Gastrocnemius medialis (tissue), 4 donors: ENCODE data around the gene HACD2. TPM values are rescaled to one million over a fixed set of nuclear protein-coding genes. Genes with fewer than 3 reads are reported as not detected.

Source experiments
- ATAC-seq, 2 donors: fragments of 150-250 bp; one replicate each; pipeline ENCODE4 v1.9.1; 2016
- DNase-seq, 2 donors: peaks; one replicate each; pipeline ENCODE4 v3.0.0-alpha.2; 2019
- H3K27ac ChIP-seq, 4 donors: fragments of 200-600 bp; sonication (generic); 1 replicate in 1 of 4; 2 replicates in 3 of 4; pipeline ENCODE4 v1.5.1; 2016 to 2018; ENCODE audit warnings: mild to moderate bottlenecking in 2 of 4, moderate library complexity in 1 of 4
- H3K27me3 ChIP-seq, 3 donors: fragments of 200-600 bp; sonication (generic) in 2 of 3; 1 replicate in 1 of 3; 2 replicates in 2 of 3; pipeline versions ENCODE4 v1.5.1 to v1.6.0; 2016 to 2019; ENCODE audit warnings: mild to moderate bottlenecking in 1 of 3, moderate library complexity in 1 of 3
- H3K36me3 ChIP-seq, 2 donors: fragments of 200-600 bp; sonication (generic) in 1 of 2; one replicate each; pipeline ENCODE4 v1.5.1; 2017 to 2018
- H3K4me1 ChIP-seq, 2 donors: fragments of 200-600 bp; sonication (generic) in 1 of 2; one replicate each; pipeline ENCODE4 v1.5.1; 2016 to 2017; ENCODE audit warnings: mild to moderate bottlenecking in 2 of 2
- H3K4me3 ChIP-seq, 4 donors: fragments of 200-600 bp; sonication (generic) in 3 of 4; 1 replicate in 1 of 4; 2 replicates in 3 of 4; pipeline ENCODE4 v1.5.1; 2016 to 2019; ENCODE audit warnings: mild to moderate bottlenecking in 2 of 4
- H3K9me3 ChIP-seq, 3 donors: fragments of 200-600 bp; sonication (generic) in 2 of 3; 1 replicate in 1 of 3; 2 replicates in 2 of 3; pipeline ENCODE4 v1.5.1; 2016 to 2019
- CTCF ChIP-seq, 5 experiments: fragments of 450-650 bp in 3 of 5; fragments of 200-600 bp in 2 of 5; sonication (generic) in 2 of 5; IDR thresholded peaks in 4 of 5; conservative IDR thresholded peaks in 1 of 5; 1 replicate in 4 of 5; 2 replicates in 1 of 5; pipeline ENCODE4 v1.5.1; 2016 to 2019; ENCODE audit warnings: antibody characterized with exemption in 5 of 5, mild to moderate bottlenecking in 3 of 5, moderate library complexity in 3 of 5
- POLR2A ChIP-seq, 2 donors: fragments of 450-650 bp; IDR thresholded peaks; one replicate each; pipeline ENCODE4 v1.6.1; 2017; ENCODE audit warnings: antibody characterized with exemption in 2 of 2, mild to moderate bottlenecking in 2 of 2, moderate library complexity in 2 of 2
- in situ Hi-C, 4 donors: fragments of 200-750 bp; cut with MboI; loops; one replicate each; pipeline versions ENCODE4 v1.15.0 to v1.8.0; 2017; ENCODE audit warnings: low sequenced_read_pairs in 4 of 4
- intact Hi-C: fragments of 100-400 bp; cut with DNase I; formaldehyde crosslinking; loops from one replicate; pipeline ENCODE4 v1.15.1; 2023; ENCODE audit warnings: low total_unique reads
- total RNA-seq, 4 donors: library from RNA; depleted of rRNA; stranded (reverse); fragments of >200 nt; gene quantifications; one replicate each; pipeline versions ENCODE4 v1.1.0 to v1.2.3, GENCODE V29; 2016

The HACD2 gene
- total RNA-seq, 4 donors from 2014 or later: 3.9 to 19.8 (median 6.7) TPM

DNA sequence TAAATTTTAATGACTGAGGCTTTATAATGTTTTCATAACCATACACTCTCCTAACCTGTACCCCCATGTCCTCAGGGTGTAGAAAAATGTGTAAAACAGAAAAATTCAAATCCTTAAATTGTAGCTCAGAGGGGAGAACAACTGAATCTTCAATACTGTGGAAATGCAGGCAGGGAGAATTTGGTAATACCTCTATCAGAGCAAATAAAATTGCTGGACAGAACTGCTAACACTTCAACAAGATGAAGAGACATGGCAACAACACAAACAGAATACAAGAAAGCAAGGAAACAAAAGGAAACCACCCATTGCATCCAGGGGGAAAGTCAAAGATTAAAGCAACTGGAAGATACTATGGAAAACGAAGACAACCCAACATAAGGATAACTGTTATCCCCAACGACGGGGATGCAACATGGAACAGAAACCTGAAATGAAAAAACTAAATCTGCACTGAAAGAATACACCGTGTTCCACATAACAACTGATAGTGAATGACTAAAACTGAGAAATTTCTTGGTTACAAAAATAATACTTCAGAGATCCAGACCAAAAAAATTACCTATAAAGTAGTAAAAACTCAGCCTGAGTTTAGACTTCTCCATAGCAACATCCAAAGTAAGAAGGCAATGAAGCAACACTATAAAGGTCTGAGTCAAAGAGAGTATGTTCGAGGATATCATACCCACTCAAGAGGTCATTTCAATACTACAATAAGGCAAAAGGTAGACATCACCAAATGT is 48.5 kb downstream of the HACD2 start:
- H3K4me1 ChIP-seq: no peaks in the 10 kb centered on the region
- H3K9me3 ChIP-seq: no peaks in the 10 kb centered on the region
- no peak overlapping the region for H3K4me3 ChIP-seq
- intact Hi-C loops: no loop called here
- H3K36me3 ChIP-seq: no peaks in the 10 kb centered on the region
- H3K27ac ChIP-seq: no peak overlapping the region
- ATAC-seq: no peak
- no peaks in the 10 kb centered on the region for H3K27me3 ChIP-seq
- in situ Hi-C loops: no loop called here
- no peak for DNase-seq
- no peak for TF ChIP-seq POLR2A (IDR thresholded peaks at IDR 0.05)

- Histone ChIP-seq H3K27ac (no peak overlapping the region), H3K27me3 (no peaks in the 10 kb centered on the region), H3K9me3 (no peaks in the 10 kb centered on the region), H3K4me1 (no peaks in the 10 kb centered on the region), H3K4me3 (no peak overlapping the region), H3K36me3 (no peaks in the 10 kb centered on the region)
- in situ Hi-C loops (no loop called here), intact Hi-C loops (no loop called here)
- DNase-seq (no peak), ATAC-seq (no peak)
- TF ChIP-seq POLR2A (IDR thresholded peaks at IDR 0.05): no peak
- no peak for TF ChIP-seq CTCF (IDR thresholded peaks at IDR 0.05 in 4 of 5, conservative IDR thresholded peaks at IDR 0.05 in 1 of 5)
These were observed 49.3 kb downstream of the HACD2 start for GRCh38 chr3:123535580-123535979.

DNA sequence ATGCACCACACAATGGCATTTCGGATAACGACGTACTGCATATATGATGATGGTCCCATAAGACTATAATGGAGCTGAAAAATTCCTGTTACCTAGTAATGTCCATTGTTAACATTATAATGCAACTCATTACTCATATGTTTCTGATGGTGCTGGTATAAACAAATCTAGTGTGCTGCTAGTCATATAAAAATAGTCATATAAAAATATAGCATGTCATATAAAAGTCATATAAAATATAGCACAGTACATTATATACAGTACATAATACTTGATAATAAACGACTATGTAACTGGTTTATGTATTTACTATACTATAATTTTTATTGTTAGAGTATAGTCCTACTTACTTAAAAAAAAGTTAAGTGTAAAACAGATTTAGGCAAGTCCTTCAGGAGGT is 50.6 kb downstream of the HACD2 start:
- no peaks in the 10 kb centered on the region for H3K4me1 ChIP-seq

DNA sequence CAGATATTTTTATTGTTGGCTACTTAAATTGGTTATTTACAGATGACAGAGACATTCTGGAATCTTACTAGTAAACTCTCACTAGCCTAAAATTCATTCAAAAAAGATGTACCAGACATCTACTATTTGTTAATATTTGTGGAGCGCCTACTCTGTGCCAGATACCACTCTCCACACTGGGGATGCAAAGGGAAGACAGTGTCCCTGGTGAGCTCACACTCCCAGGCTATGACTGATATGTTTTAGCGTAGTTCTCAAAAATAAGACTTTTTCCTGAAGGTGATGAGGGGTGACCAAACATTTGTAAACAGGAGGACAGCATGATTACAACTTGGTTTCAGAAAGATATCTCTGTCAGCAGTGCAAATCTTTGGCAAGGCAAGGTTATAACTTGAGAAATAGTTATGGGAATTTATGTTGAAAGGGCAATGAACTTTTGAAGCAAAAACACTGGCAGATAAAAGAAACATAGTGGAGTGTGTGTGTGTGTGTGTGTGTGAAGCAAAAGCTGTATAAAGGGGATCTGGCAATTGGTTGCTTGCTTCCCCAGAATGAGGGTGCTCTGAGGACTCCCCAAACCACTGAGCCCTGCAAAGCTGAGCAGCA is 51.2 kb downstream of the HACD2 start:
- Histone ChIP-seq H3K36me3 (no peaks in the 10 kb centered on the region), H3K4me1 (no peaks in the 10 kb centered on the region), H3K9me3 (no peaks in the 10 kb centered on the region), H3K27me3 (no peaks in the 10 kb centered on the region), H3K4me3 (no peak overlapping the region), H3K27ac (no peak overlapping the region)
- ATAC-seq (no peak), DNase-seq (no peak)
- in situ Hi-C loops (no loop called here), intact Hi-C loops (no loop called here)
- TF ChIP-seq CTCF (IDR thresholded peaks at IDR 0.05 in 4 of 5, conservative IDR thresholded peaks at IDR 0.05 in 1 of 5) (no peak), POLR2A (IDR thresholded peaks at IDR 0.05) (no peak)

More for the DNA sequence above, 50.6 kb downstream of the HACD2 start:
- intact Hi-C loops (no loop called here), in situ Hi-C loops (no loop called here)
- ATAC-seq: no peak
- no peak for DNase-seq
- Histone ChIP-seq H3K9me3 (no peaks in the 10 kb centered on the region), H3K36me3 (no peaks in the 10 kb centered on the region), H3K4me3 (no peak overlapping the region), H3K27ac (no peak overlapping the region), H3K27me3 (no peaks in the 10 kb centered on the region)
- TF ChIP-seq CTCF (IDR thresholded peaks at IDR 0.05 in 4 of 5, conservative IDR thresholded peaks at IDR 0.05 in 1 of 5): no peak
- TF ChIP-seq POLR2A (IDR thresholded peaks at IDR 0.05): no peak

DNA sequence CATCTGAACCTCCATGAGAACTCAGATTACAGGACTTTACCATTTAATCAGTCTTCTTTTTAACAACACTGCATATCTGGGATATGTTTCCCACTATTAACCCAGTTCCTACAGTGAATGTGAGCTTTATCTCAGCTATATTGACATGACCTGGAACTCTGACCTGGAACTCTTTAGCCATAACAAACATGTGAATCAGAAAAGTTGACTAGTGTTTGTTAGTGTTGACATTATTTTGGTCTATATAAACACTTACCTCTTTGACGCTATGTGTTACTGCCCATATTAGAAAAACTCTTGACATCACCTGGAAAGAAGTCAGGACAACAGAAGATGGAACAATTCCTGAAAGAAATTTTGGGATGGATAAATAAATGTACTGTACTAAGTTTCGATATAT is 56.7 kb downstream of the HACD2 start:
- intact Hi-C loops: no loop called here
- no peaks in the 10 kb centered on the region for H3K9me3 ChIP-seq
- no peaks in the 10 kb centered on the region for H3K4me1 ChIP-seq
- no peak overlapping the region for H3K27ac ChIP-seq
- in situ Hi-C loops: no loop called here
- no peak for TF ChIP-seq POLR2A (IDR thresholded peaks at IDR 0.05)
- no peak overlapping the region for H3K4me3 ChIP-seq
- no peaks in the 10 kb centered on the region for H3K27me3 ChIP-seq
- no peak for DNase-seq
- ATAC-seq: no peak
- peaks cover 0 to 14% of the 10 kb centered on the region in 2 donors for H3K36me3 ChIP-seq
